HEK293 (cell line): ENCODE data around the gene BACH2.

Source experiments
- CTCF ChIA-PET: fragments of 350-600 bp; formaldehyde crosslinking; extraction: SDS; loops from one replicate; lab custom pipeline; 2021; ENCODE audit warnings: antibody characterized with exemption; lab: Yijun Ruan, JAX
- POLR2A ChIA-PET: fragments of 300-600 bp; formaldehyde crosslinking; extraction: SDS; loops from one replicate; lab custom pipeline; 2020; ENCODE audit warnings: antibody characterized with exemption, inconsistent platforms; lab: Yijun Ruan, JAX
- H3K27ac ChIP-seq: fragments of 200-500 bp; sonication (Bioruptor generic); 2 replicates; pipeline ENCODE4 v1.5.1; 2014; ENCODE audit warnings: low read depth, low read length, control low read depth, inconsistent platforms; ENCODE audit errors: extremely low read depth
- H3K36me3 ChIP-seq, 2 experiments: fragments of 200-500 bp in 1 of 2; sonication (Bioruptor generic) in 1 of 2; 1 replicate in 1 of 2; 2 replicates in 1 of 2; pipeline ENCODE4 v1.5.1; 2014 to 2017; ENCODE audit warnings: inconsistent platforms in 2 of 2, low read length in 2 of 2; ENCODE audit not compliant: control insufficient read depth in 2 of 2, insufficient read depth in 1 of 2
- H3K4me1 ChIP-seq: fragments of 200-500 bp; sonication (Bioruptor generic); 2 replicates; pipeline ENCODE4 v1.5.1; 2014; ENCODE audit warnings: mild to moderate bottlenecking, low read length, inconsistent platforms; ENCODE audit not compliant: control insufficient read depth, insufficient read depth
- H3K4me3 ChIP-seq: 2 replicates; pipeline ENCODE4 v1.5.1; 2011; ENCODE audit warnings: low read depth, mild to moderate bottlenecking, control low read depth, low read length, moderate library complexity
- H3K9me3 ChIP-seq: fragments of 200-500 bp; sonication (Bioruptor generic); 2 replicates; pipeline ENCODE4 v1.5.1; 2014; ENCODE audit warnings: low read depth, low read length, inconsistent platforms; ENCODE audit not compliant: control insufficient read depth, insufficient read depth
- GFI1B ChIP-seq: fragments of 450-650 bp; formaldehyde crosslinking; IDR thresholded peaks from 2 replicates; pipeline ENCODE4 v1.5.1; 2016; ENCODE audit warnings: missing biosample characterization, missing genetic modification characterization
- GLIS1 ChIP-seq: fragments of 450-650 bp; formaldehyde crosslinking; IDR thresholded peaks from 2 replicates; pipeline ENCODE4 v1.5.1; 2016; ENCODE audit warnings: missing biosample characterization, missing genetic modification characterization
- HIC1 ChIP-seq: fragments of 450-650 bp; formaldehyde crosslinking; IDR thresholded peaks from 2 replicates; pipeline ENCODE4 v1.5.1; 2016; ENCODE audit warnings: missing biosample characterization, missing genetic modification characterization
- IKZF3 ChIP-seq: fragments of 450-650 bp; IDR thresholded peaks from 2 replicates; pipeline ENCODE4 v1.5.0; 2018; ENCODE audit warnings: missing biosample characterization, mild to moderate bottlenecking, missing genetic modification characterization, moderate library complexity
- YY2 ChIP-seq: fragments of 450-650 bp; formaldehyde crosslinking; IDR thresholded peaks from 2 replicates; pipeline ENCODE4 v1.5.1; 2016; ENCODE audit warnings: missing biosample characterization, missing genetic modification characterization
- ZBTB17 ChIP-seq: fragments of 450-650 bp; formaldehyde crosslinking; IDR thresholded peaks from 2 replicates; pipeline ENCODE4 v1.5.1; 2016; ENCODE audit warnings: missing biosample characterization, missing genetic modification characterization
- ZBTB20 ChIP-seq: fragments of 450-650 bp; formaldehyde crosslinking; IDR thresholded peaks from 2 replicates; pipeline ENCODE4 v1.5.1; 2016; ENCODE audit warnings: missing biosample characterization, missing genetic modification characterization
- ZFP41 ChIP-seq: fragments of 450-650 bp; formaldehyde crosslinking; IDR thresholded peaks from 2 replicates; pipeline ENCODE4 v1.5.1; 2016; ENCODE audit warnings: missing biosample characterization, missing genetic modification characterization, borderline replicate concordance
- ZFP69B ChIP-seq: fragments of 450-650 bp; formaldehyde crosslinking; IDR thresholded peaks from 2 replicates; pipeline ENCODE4 v1.5.1; 2016; ENCODE audit warnings: missing biosample characterization, missing genetic modification characterization
- ZNF132 ChIP-seq: fragments of 450-650 bp; formaldehyde crosslinking; IDR thresholded peaks from 2 replicates; pipeline ENCODE4 v1.5.1; 2017; ENCODE audit warnings: missing biosample characterization, missing genetic modification characterization, borderline replicate concordance
- ZNF140 ChIP-seq: fragments of 450-650 bp; formaldehyde crosslinking; IDR thresholded peaks from 2 replicates; pipeline ENCODE4 v1.5.1; 2016; ENCODE audit warnings: missing biosample characterization, missing genetic modification characterization
- ZNF148 ChIP-seq: fragments of 450-650 bp; formaldehyde crosslinking; IDR thresholded peaks from 2 replicates; pipeline ENCODE4 v1.5.0; 2017; ENCODE audit warnings: missing biosample characterization, missing genetic modification characterization, borderline replicate concordance
- ZNF175 ChIP-seq: fragments of 450-650 bp; formaldehyde crosslinking; IDR thresholded peaks from 2 replicates; pipeline ENCODE4 v1.5.1; 2016; ENCODE audit warnings: missing biosample characterization, missing genetic modification characterization
- ZNF335 ChIP-seq: fragments of 450-650 bp; formaldehyde crosslinking; conservative IDR thresholded peaks from 2 replicates; pipeline ENCODE4 v1.5.1; 2016; ENCODE audit warnings: missing biosample characterization, missing genetic modification characterization
- ZNF341 ChIP-seq: fragments of 450-650 bp; formaldehyde crosslinking; IDR thresholded peaks from 2 replicates; pipeline ENCODE4; 2016; ENCODE audit warnings: low read depth, missing biosample characterization, missing genetic modification characterization
- ZNF350 ChIP-seq: fragments of 450-650 bp; formaldehyde crosslinking; IDR thresholded peaks from 2 replicates; pipeline ENCODE4 v1.5.0; 2017; ENCODE audit warnings: missing biosample characterization, mild to moderate bottlenecking, missing genetic modification characterization
- ZNF596 ChIP-seq: fragments of 450-650 bp; IDR thresholded peaks from 2 replicates; pipeline ENCODE4 v1.5.0; 2018; ENCODE audit warnings: missing biosample characterization, mild to moderate bottlenecking, missing genetic modification characterization, moderate library complexity
- ZNF664 ChIP-seq: fragments of 450-650 bp; formaldehyde crosslinking; IDR thresholded peaks from 2 replicates; pipeline ENCODE4 v1.5.1; 2016; ENCODE audit warnings: missing biosample characterization, missing genetic modification characterization
- ZNF701 ChIP-seq: fragments of 450-650 bp; formaldehyde crosslinking; IDR thresholded peaks from 2 replicates; pipeline ENCODE4 v1.5.1; 2016; ENCODE audit warnings: missing biosample characterization, missing genetic modification characterization
- ZNF776 ChIP-seq: fragments of 450-650 bp; formaldehyde crosslinking; IDR thresholded peaks from 2 replicates; pipeline ENCODE4 v1.5.0; 2017; ENCODE audit warnings: missing biosample characterization, missing genetic modification characterization, borderline replicate concordance
- ZXDB ChIP-seq: fragments of 450-650 bp; formaldehyde crosslinking; IDR thresholded peaks from 2 replicates; pipeline ENCODE4 v1.5.1; 2016; ENCODE audit warnings: missing biosample characterization, missing genetic modification characterization
- TF ChIP-seq, protein P1 (sequence below): fragments of 450-650 bp; formaldehyde crosslinking; IDR thresholded peaks from 2 replicates; pipeline ENCODE4 v1.5.1; 2016; ENCODE audit warnings: missing biosample characterization, missing genetic modification characterization
- TF ChIP-seq, protein P2 (sequence below): fragments of 450-650 bp; formaldehyde crosslinking; IDR thresholded peaks from 2 replicates; pipeline ENCODE4 v1.5.1; 2016; ENCODE audit warnings: missing biosample characterization, missing genetic modification characterization
- TF ChIP-seq, protein P3 (sequence below): fragments of 450-650 bp; formaldehyde crosslinking; IDR thresholded peaks from 2 replicates; pipeline ENCODE4 v1.5.1; 2017; ENCODE audit warnings: missing biosample characterization, missing genetic modification characterization
- TF ChIP-seq, protein P4 (sequence below): fragments of 450-650 bp; formaldehyde crosslinking; IDR thresholded peaks from 2 replicates; pipeline ENCODE4 v1.5.1; 2016; ENCODE audit warnings: missing biosample characterization, missing genetic modification characterization

BACH2 gene

DNA sequence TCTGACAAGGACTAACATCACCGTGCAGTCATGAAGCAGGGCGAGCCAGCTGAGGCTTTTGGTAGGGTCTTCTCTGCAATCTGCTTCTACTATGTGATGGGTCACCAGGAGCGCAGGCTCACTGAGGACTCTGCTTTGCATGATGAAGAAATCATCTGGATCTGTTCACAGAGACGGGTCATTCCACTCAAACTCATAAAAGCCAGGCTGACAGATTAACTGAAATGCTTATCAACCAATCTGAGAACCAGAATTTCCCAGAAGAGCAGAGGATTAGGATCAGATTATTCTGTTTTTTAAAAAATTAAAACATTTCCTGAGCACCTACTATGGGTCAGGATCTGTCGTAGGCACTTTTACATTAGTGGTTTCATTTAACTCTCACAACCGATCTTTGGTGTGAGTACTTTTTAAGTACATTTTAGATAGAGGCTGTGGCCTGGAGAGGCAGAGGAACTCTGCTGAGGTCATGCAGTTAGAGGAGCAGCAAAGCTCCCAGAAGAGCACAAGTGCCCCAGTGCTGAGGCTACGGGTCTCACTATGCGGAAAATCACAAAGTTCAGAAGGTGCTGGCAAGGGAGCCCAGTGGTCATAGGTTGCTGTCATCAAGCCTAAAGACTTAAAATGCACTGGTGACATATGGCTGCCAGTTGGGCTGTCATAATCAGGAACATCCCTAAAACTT, 109.1 kb downstream of the BACH2 start:
- POLR2A ChIA-PET: no interaction called here
- Histone ChIP-seq H3K9me3 (no peaks in the 10 kb centered on the region), H3K4me3 (no peak overlapping the region), H3K36me3 (no peaks in the 10 kb centered on the region), H3K4me1 (peaks cover 29% of the 10 kb centered on the region), H3K27ac (peak overlapping the region; percentile 48; the same call in 1 of the 2 replicates)
- CTCF ChIA-PET: interaction anchor here (0.6 to 1.6 kb wide), 4 partner anchors 9 to 360 kb away, joined by 3 to 5 read pairs (median 3); no protein-coding TSS in a partner anchor
- no peak for TF ChIP-seq ZNF132
- TF ChIP-seq ZNF175 (tag by site-specific recombination): no peak
- TF ChIP-seq ZNF776 (tag by site-specific recombination): no peak
- TF ChIP-seq ZNF335 (tag by site-specific recombination): no peak; the same call in 1 of the 2 replicates
- TF ChIP-seq ZNF140 (tag by site-specific recombination): no peak
- TF ChIP-seq ZNF701 (tag by site-specific recombination): no peak
- TF ChIP-seq, protein P1, sequence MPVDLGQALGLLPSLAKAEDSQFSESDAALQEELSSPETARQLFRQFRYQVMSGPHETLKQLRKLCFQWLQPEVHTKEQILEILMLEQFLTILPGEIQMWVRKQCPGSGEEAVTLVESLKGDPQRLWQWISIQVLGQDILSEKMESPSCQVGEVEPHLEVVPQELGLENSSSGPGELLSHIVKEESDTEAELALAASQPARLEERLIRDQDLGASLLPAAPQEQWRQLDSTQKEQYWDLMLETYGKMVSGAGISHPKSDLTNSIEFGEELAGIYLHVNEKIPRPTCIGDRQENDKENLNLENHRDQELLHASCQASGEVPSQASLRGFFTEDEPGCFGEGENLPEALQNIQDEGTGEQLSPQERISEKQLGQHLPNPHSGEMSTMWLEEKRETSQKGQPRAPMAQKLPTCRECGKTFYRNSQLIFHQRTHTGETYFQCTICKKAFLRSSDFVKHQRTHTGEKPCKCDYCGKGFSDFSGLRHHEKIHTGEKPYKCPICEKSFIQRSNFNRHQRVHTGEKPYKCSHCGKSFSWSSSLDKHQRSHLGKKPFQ (tag by site-specific recombination): peak; percentile 82
- peak; percentile 56 for TF ChIP-seq IKZF3
- TF ChIP-seq, protein P2, sequence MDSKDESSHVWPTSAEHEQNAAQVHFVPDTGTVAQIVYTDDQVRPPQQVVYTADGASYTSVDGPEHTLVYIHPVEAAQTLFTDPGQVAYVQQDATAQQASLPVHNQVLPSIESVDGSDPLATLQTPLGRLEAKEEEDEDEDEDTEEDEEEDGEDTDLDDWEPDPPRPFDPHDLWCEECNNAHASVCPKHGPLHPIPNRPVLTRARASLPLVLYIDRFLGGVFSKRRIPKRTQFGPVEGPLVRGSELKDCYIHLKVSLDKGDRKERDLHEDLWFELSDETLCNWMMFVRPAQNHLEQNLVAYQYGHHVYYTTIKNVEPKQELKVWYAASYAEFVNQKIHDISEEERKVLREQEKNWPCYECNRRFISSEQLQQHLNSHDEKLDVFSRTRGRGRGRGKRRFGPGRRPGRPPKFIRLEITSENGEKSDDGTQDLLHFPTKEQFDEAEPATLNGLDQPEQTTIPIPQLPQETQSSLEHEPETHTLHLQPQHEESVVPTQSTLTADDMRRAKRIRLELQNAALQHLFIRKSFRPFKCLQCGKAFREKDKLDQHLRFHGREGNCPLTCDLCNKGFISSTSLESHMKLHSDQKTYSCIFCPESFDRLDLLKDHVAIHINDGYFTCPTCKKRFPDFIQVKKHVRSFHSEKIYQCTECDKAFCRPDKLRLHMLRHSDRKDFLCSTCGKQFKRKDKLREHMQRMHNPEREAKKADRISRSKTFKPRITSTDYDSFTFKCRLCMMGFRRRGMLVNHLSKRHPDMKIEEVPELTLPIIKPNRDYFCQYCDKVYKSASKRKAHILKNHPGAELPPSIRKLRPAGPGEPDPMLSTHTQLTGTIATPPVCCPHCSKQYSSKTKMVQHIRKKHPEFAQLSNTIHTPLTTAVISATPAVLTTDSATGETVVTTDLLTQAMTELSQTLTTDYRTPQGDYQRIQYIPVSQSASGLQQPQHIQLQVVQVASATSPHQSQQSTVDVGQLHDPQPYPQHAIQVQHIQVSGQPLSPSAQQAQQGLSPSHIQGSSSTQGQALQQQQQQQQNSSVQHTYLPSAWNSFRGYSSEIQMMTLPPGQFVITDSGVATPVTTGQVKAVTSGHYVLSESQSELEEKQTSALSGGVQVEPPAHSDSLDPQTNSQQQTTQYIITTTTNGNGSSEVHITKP (tag by site-specific recombination): peak; percentile 79; the same call in 1 of the 2 replicates
- TF ChIP-seq ZBTB17: peak; percentile 95
- TF ChIP-seq ZXDB (tag by site-specific recombination): 0 out of 2 replicates have a peak, but pooled peaks have one; percentile 19
- no peak for TF ChIP-seq ZNF350 (tag by site-specific recombination)
- TF ChIP-seq ZNF148 (tag by site-specific recombination): no peak
- TF ChIP-seq, protein P3, sequence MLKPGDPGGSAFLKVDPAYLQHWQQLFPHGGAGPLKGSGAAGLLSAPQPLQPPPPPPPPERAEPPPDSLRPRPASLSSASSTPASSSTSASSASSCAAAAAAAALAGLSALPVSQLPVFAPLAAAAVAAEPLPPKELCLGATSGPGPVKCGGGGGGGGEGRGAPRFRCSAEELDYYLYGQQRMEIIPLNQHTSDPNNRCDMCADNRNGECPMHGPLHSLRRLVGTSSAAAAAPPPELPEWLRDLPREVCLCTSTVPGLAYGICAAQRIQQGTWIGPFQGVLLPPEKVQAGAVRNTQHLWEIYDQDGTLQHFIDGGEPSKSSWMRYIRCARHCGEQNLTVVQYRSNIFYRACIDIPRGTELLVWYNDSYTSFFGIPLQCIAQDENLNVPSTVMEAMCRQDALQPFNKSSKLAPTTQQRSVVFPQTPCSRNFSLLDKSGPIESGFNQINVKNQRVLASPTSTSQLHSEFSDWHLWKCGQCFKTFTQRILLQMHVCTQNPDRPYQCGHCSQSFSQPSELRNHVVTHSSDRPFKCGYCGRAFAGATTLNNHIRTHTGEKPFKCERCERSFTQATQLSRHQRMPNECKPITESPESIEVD: peak; percentile 93
- no peak for TF ChIP-seq HIC1 (tag by site-specific recombination)
- TF ChIP-seq ZFP41 (tag by site-specific recombination): no peak
- peak; percentile 86 for TF ChIP-seq ZNF664 (tag by site-specific recombination)
- TF ChIP-seq ZFP69B (tag by site-specific recombination): no peak
- TF ChIP-seq ZBTB20: no peak
- peak; percentile 53 for TF ChIP-seq ZNF596 (tag by site-specific recombination)
- no peak for TF ChIP-seq YY2 (tag by site-specific recombination)
- no peak for TF ChIP-seq GFI1B (tag by site-specific recombination)
- TF ChIP-seq GLIS1 (tag by site-specific recombination): no peak
- peak; percentile 79 for TF ChIP-seq ZNF341 (tag by site-specific recombination)
- TF ChIP-seq, protein P4, sequence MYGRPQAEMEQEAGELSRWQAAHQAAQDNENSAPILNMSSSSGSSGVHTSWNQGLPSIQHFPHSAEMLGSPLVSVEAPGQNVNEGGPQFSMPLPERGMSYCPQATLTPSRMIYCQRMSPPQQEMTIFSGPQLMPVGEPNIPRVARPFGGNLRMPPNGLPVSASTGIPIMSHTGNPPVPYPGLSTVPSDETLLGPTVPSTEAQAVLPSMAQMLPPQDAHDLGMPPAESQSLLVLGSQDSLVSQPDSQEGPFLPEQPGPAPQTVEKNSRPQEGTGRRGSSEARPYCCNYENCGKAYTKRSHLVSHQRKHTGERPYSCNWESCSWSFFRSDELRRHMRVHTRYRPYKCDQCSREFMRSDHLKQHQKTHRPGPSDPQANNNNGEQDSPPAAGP (tag by site-specific recombination): no peak
